Measurements from ENCODE around the gene MIER2.
A peak's percentile ranks its signal among the peaks of the same experiment; 100 is the strongest.
"Not testable (repeated sequence)": the region's sequence is repeated elsewhere in the genome, so short reads cannot be mapped to it uniquely, and the experiment has no call there.

Gene MIER2

DNA sequence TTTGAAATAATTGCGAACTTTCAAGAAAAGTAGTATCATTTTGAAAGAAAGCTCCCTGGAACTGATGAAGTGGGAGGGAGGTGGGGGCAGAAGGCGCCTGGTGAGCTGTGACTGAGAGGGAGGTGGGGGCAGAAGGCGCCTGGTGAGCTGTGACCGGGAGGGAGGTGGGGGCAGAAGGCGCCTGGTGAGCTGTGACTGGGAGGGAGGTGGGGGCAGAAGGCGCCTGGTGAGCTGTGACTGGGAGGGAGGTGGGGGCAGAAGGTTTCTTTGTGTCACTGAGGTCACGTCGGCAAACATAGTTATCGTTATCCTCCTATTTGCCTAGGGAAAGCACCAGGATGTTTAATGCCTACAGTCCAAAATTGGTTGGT lies 40.2 kb upstream of the MIER2 start:
- Histone ChIP-seq H3K9me3 (ENCODE audit: control insufficient read depth, insufficient read depth, low read length) (peaks cover 30% of the 10 kb centered on the region), H3K4me2 (ENCODE audit: low read length) (no peak overlapping the region), H3K27ac (ENCODE audit: low read depth, low read length) (no peak overlapping the region), H4K20me1 (ENCODE audit: control insufficient read depth, insufficient read depth, low read depth, low read length) (no peaks in the 10 kb centered on the region), H3K36me3 (ENCODE audit: control insufficient read depth, low read length) (no peaks in the 10 kb centered on the region), H3K9me2 (replicated peaks; ENCODE audit: control insufficient read depth, low read length) (no peaks in the 10 kb centered on the region), H3F3A (ENCODE audit: control insufficient read depth, insufficient read depth) (peaks cover 9% of the 10 kb centered on the region), H3K4me1 (ENCODE audit: control insufficient read depth, low read length) (peaks cover 31% of the 10 kb centered on the region), H3K27me3 (ENCODE audit: control insufficient read depth, low read length) (no peaks in the 10 kb centered on the region), H3K79me2 (ENCODE audit: control insufficient read depth, low read length) (no peaks in the 10 kb centered on the region), H3K4me3 (ENCODE audit: low read length) (no peak overlapping the region)
- TF ChIP-seq, protein P1, sequence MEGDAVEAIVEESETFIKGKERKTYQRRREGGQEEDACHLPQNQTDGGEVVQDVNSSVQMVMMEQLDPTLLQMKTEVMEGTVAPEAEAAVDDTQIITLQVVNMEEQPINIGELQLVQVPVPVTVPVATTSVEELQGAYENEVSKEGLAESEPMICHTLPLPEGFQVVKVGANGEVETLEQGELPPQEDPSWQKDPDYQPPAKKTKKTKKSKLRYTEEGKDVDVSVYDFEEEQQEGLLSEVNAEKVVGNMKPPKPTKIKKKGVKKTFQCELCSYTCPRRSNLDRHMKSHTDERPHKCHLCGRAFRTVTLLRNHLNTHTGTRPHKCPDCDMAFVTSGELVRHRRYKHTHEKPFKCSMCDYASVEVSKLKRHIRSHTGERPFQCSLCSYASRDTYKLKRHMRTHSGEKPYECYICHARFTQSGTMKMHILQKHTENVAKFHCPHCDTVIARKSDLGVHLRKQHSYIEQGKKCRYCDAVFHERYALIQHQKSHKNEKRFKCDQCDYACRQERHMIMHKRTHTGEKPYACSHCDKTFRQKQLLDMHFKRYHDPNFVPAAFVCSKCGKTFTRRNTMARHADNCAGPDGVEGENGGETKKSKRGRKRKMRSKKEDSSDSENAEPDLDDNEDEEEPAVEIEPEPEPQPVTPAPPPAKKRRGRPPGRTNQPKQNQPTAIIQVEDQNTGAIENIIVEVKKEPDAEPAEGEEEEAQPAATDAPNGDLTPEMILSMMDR (IDR thresholded peaks at IDR 0.05; ENCODE audit: low read depth, low read length, poor library complexity, severe bottlenecking) = no peak
- TF ChIP-seq EZH2phosphoT487 (IDR thresholded peaks at IDR 0.05; ENCODE audit: borderline replicate concordance, low read length) = no peak

DNA sequence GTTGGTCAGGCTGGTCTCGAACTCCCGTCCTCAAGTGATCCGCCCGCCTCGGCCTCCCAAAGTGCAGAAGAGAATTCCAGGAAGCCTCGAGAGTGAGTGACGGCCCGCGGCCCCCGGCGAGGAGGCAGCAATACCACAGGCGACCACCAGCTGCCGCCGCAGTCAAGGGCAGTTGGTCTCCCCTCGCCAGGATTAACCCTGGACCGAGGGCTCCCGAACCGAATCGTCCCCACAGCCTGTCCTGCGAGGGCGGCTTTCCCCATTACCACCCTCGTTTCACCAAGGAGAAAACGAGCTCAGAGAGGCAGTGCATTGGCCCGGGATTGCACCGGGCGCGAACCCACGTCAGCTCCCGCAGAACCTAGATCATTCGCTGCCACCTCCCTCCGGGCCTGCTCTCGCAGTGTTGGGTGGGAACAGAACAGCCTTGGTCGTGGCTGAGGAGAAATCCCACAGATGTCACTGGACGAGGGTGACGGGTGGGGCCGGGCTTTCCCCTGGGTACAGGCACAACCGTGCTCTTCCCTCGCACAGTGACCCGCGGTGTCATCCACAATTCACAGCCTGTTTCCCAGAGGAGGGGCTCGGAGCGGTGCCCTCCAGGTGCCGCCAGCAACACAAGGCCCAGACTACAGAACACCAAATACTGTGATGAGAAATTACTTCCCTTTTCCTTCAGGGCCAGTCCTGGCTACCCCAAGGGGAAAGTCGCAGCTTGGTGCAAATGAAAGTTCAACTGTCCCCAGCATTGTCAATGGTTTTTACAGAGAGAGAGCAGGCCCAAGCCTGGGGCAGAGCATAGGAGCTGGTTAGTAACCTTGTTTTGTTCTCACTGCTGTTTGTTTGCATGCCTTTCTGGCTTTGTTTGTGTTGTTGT lies 39.6 kb upstream of the MIER2 start:
- TF ChIP-seq, protein P1 (IDR thresholded peaks at IDR 0.05; ENCODE audit: low read depth, low read length, poor library complexity, severe bottlenecking) = no peak
- TF ChIP-seq EZH2phosphoT487 (IDR thresholded peaks at IDR 0.05; ENCODE audit: borderline replicate concordance, low read length) = no peak
- Histone ChIP-seq H3K4me2 (ENCODE audit: low read length) (0 out of 2 replicates have a peak overlapping the region, but pooled peaks have one; percentile 14), H3K4me3 (ENCODE audit: low read length) (no peak overlapping the region; the same call in 1 of the 2 replicates)

DNA sequence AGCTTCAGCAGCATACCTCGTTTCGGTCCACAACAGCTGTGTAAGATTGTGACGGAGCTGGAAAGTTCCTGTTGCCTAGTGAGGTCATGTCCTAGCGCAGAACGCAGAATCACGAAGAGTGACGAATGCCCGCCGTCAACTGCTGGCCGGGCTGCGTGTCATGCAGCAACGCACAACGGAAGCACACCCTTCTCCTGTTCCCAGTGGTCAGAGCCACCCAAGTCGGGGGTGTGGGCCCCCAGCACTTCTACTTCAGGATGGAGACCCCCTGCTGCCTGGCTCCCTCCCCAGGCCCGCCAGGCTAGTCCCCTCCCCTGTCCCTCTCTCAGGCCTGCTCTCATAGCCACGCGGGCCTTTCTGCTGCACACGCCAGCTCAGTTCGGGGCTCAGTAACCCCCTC lies 38.4 kb upstream of the MIER2 start:
- Histone ChIP-seq H3K27me3 (ENCODE audit: control insufficient read depth, low read length) (no peaks in the 10 kb centered on the region), H3K4me1 (ENCODE audit: control insufficient read depth, low read length) (peaks cover 31% of the 10 kb centered on the region), H4K20me1 (ENCODE audit: control insufficient read depth, insufficient read depth, low read depth, low read length) (no peaks in the 10 kb centered on the region), H3K27ac (ENCODE audit: low read depth, low read length) (peak overlapping the region; percentile 87), H3K9me3 (ENCODE audit: control insufficient read depth, insufficient read depth, low read length) (peaks cover 27% of the 10 kb centered on the region), H3K79me2 (ENCODE audit: control insufficient read depth, low read length) (no peaks in the 10 kb centered on the region), H3F3A (ENCODE audit: control insufficient read depth, insufficient read depth) (peaks cover 9% of the 10 kb centered on the region), H3K4me2 (ENCODE audit: low read length) (peak overlapping the region; percentile 70), H3K4me3 (ENCODE audit: low read length) (peak overlapping the region; percentile 63), H3K9me2 (replicated peaks; ENCODE audit: control insufficient read depth, low read length) (no peaks in the 10 kb centered on the region), H3K36me3 (ENCODE audit: control insufficient read depth, low read length) (no peaks in the 10 kb centered on the region)
- TF ChIP-seq, protein P1 (IDR thresholded peaks at IDR 0.05; ENCODE audit: low read depth, low read length, poor library complexity, severe bottlenecking) = no peak
- no peak for TF ChIP-seq EZH2phosphoT487 (IDR thresholded peaks at IDR 0.05; ENCODE audit: borderline replicate concordance, low read length)

More for the DNA sequence above, 39.6 kb upstream of the MIER2 start:
- no peaks in the 10 kb centered on the region for H4K20me1 ChIP-seq (ENCODE audit: control insufficient read depth, insufficient read depth, low read depth, low read length)
- H3K27me3 ChIP-seq (ENCODE audit: control insufficient read depth, low read length) = no peaks in the 10 kb centered on the region
- H3K9me2 ChIP-seq (replicated peaks; ENCODE audit: control insufficient read depth, low read length) = no peaks in the 10 kb centered on the region
- H3K79me2 ChIP-seq (ENCODE audit: control insufficient read depth, low read length) = no peaks in the 10 kb centered on the region
- peaks cover 31% of the 10 kb centered on the region for H3K4me1 ChIP-seq (ENCODE audit: control insufficient read depth, low read length)
- peaks cover 9% of the 10 kb centered on the region for H3F3A ChIP-seq (ENCODE audit: control insufficient read depth, insufficient read depth)
- no peak overlapping the region for H3K27ac ChIP-seq (ENCODE audit: low read depth, low read length)
- H3K36me3 ChIP-seq (ENCODE audit: control insufficient read depth, low read length) = no peaks in the 10 kb centered on the region
- peaks cover 28% of the 10 kb centered on the region for H3K9me3 ChIP-seq (ENCODE audit: control insufficient read depth, insufficient read depth, low read length)

DNA sequence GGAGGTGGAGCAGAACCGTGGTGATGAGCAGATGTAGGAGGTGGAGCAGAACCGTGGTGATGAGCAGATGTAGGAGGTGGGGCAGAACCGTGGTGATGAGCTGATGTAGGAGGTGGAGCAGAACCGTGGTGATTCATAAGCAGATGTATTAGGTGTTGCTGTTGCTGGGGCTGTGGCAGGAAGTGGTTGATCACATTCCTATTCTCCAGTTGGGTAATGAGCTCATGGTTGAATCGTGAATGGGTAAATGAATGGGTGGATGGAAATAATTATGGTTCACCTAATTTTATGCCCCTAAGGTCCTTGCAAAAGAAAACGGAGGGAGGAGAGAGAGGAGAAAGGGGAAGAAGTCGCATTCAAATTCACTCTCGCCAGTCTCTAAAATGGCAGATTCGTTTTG lies 38.0 kb upstream of the MIER2 start:
- H4K20me1 ChIP-seq (ENCODE audit: control insufficient read depth, insufficient read depth, low read depth, low read length); H3K36me3 ChIP-seq (ENCODE audit: control insufficient read depth, low read length); H3F3A ChIP-seq (ENCODE audit: control insufficient read depth, insufficient read depth); H3K9me2 ChIP-seq (replicated peaks; ENCODE audit: control insufficient read depth, low read length); H3K79me2 ChIP-seq (ENCODE audit: control insufficient read depth, low read length); H3K27me3 ChIP-seq (ENCODE audit: control insufficient read depth, low read length): not testable (repeated sequence)
- peak overlapping the region; percentile 87 for H3K27ac ChIP-seq (ENCODE audit: low read depth, low read length)
- peak overlapping the region; percentile 70 for H3K4me2 ChIP-seq (ENCODE audit: low read length)
- peaks cover 27% of the 10 kb centered on the region for H3K9me3 ChIP-seq (ENCODE audit: control insufficient read depth, insufficient read depth, low read length)
- peaks cover 31% of the 10 kb centered on the region for H3K4me1 ChIP-seq (ENCODE audit: control insufficient read depth, low read length)
- H3K4me3 ChIP-seq (ENCODE audit: low read length) = peak overlapping the region; percentile 63

DNA sequence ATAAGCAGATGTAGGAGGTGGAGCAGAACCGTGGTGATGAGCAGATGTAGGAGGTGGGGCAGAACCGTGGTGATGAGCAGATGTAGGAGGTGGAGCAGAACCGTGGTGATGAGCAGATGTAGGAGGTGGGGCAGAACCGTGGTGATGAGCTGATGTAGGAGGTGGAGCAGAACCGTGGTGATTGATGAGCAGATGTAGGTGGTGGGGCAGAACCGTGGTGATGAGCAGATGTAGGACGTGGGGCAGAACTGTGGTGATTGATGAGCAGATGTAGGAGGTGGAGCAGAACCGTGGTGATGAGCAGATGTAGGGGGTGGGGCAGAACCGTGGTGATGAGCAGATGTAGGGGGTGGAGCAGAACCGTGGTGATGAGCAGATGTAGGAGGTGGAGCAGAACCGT lies 37.3 kb upstream of the MIER2 start:
- not testable (repeated sequence) for H3K36me3 ChIP-seq (ENCODE audit: control insufficient read depth, low read length); H3K27me3 ChIP-seq (ENCODE audit: control insufficient read depth, low read length); H3K9me2 ChIP-seq (replicated peaks; ENCODE audit: control insufficient read depth, low read length); H4K20me1 ChIP-seq (ENCODE audit: control insufficient read depth, insufficient read depth, low read depth, low read length); H3F3A ChIP-seq (ENCODE audit: control insufficient read depth, insufficient read depth); H3K4me2 ChIP-seq (ENCODE audit: low read length); H3K79me2 ChIP-seq (ENCODE audit: control insufficient read depth, low read length); H3K4me3 ChIP-seq (ENCODE audit: low read length)
- Histone ChIP-seq H3K4me1 (ENCODE audit: control insufficient read depth, low read length) (peaks cover 31% of the 10 kb centered on the region), H3K9me3 (ENCODE audit: control insufficient read depth, insufficient read depth, low read length) (peaks cover 27% of the 10 kb centered on the region), H3K27ac (ENCODE audit: low read depth, low read length) (peak overlapping the region; percentile 67)
